ENCODE measurements around the gene RPS21.

RPS21 gene

GRCh38 chr20:62395311-62396242 is 8.7 kb downstream of the RPS21 start:
- TF ChIP-seq CTCF (IDR thresholded peaks at IDR 0.05): no peak

GRCh38 chr20:62396367-62397239 is 9.7 kb downstream of the RPS21 start:
- no peak for TF ChIP-seq CTCF (IDR thresholded peaks at IDR 0.05)

GRCh38 chr20:62398120-62398821 is 11.4 kb downstream of the RPS21 start:
- TF ChIP-seq CTCF (IDR thresholded peaks at IDR 0.05): no peak

- no peak for TF ChIP-seq CTCF (IDR thresholded peaks at IDR 0.05)
Observed at GRCh38 chr20:62400021-62400420, 13.1 kb downstream of the RPS21 start.

- TF ChIP-seq CTCF (IDR thresholded peaks at IDR 0.05): no peak
Observed at GRCh38 chr20:62400541-62400940, 13.6 kb downstream of the RPS21 start.

GRCh38 chr20:62401331-62401779 is 14.5 kb downstream of the RPS21 start:
- no peak for TF ChIP-seq CTCF (IDR thresholded peaks at IDR 0.05)
